ENCODE measurements around the gene PTPRN2. TPM values are rescaled to one million over a fixed set of nuclear protein-coding genes. Genes with fewer than 3 reads are reported as not detected.

PTPRN2 gene
- total RNA-seq, 1 donor, result 0.09 TPM

DNA sequence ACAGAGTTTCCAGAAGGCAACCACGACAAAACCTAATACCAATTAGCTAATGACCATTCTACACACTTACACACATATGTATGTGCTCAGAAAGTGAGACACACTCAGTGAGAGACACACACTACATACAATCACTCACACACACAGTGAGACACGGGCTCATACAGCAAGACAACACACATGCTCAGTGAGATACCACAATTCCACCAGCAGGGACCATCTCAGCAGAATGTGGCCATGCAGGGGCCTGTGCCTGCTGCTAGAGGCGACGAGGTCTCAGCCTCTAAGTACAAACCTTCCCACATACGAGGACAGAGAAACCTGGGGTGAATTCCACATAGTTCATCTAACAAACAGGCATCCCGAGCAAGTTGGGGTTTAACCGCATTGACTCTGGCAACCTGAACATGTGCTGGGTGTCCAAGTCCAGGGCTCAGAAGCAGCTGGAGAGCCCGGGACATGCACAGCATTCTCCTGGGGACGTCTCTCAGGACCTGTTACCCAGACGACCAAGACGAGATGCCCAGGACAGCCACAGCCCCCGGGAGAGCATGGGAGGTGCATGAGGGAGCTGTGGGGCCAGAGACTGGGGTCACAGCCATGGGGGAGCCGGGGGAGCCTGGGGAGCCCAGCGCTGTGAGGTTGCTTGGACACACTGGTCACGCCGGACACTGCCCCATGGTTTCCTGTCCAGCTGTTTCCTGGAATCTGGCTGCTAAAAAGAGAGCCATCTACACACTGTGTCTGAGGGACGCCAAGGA, 523.6 kb downstream of the PTPRN2 start:
- no peak overlapping the region for H3K4me3 ChIP-seq (ENCODE audit: low read depth, low read length)
- TF ChIP-seq, protein P1, sequence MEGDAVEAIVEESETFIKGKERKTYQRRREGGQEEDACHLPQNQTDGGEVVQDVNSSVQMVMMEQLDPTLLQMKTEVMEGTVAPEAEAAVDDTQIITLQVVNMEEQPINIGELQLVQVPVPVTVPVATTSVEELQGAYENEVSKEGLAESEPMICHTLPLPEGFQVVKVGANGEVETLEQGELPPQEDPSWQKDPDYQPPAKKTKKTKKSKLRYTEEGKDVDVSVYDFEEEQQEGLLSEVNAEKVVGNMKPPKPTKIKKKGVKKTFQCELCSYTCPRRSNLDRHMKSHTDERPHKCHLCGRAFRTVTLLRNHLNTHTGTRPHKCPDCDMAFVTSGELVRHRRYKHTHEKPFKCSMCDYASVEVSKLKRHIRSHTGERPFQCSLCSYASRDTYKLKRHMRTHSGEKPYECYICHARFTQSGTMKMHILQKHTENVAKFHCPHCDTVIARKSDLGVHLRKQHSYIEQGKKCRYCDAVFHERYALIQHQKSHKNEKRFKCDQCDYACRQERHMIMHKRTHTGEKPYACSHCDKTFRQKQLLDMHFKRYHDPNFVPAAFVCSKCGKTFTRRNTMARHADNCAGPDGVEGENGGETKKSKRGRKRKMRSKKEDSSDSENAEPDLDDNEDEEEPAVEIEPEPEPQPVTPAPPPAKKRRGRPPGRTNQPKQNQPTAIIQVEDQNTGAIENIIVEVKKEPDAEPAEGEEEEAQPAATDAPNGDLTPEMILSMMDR (IDR thresholded peaks at IDR 0.05; ENCODE audit: insufficient read depth, low read length), result no peak
- DNase-seq (ENCODE audit: low read depth), result no peak

DNA sequence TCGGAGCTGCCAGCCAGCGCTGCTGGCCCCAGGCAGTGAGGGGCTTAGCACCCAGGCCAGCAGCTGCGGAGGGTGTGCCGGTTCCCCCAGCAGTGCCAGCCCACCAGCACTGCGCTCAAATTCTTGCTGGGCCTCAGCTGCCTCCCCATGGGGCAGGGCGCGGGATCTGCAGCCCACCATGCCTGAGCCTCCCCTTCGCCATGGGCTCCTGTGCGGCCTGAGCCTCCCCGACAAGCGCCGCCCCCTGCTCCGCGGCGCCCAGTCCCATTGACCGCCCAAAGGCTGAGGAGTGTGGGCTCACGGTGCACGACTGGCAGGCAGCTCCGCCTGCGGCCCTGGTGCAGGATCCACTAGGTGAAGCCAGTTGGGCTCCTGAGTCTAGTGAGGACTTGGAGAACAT, 525.0 kb downstream of the PTPRN2 start:
- no peak overlapping the region for H3K4me3 ChIP-seq (ENCODE audit: low read depth, low read length)
- TF ChIP-seq, protein P1 (IDR thresholded peaks at IDR 0.05; ENCODE audit: insufficient read depth, low read length), result no peak
- DNase-seq (ENCODE audit: low read depth), result no peak

DNA sequence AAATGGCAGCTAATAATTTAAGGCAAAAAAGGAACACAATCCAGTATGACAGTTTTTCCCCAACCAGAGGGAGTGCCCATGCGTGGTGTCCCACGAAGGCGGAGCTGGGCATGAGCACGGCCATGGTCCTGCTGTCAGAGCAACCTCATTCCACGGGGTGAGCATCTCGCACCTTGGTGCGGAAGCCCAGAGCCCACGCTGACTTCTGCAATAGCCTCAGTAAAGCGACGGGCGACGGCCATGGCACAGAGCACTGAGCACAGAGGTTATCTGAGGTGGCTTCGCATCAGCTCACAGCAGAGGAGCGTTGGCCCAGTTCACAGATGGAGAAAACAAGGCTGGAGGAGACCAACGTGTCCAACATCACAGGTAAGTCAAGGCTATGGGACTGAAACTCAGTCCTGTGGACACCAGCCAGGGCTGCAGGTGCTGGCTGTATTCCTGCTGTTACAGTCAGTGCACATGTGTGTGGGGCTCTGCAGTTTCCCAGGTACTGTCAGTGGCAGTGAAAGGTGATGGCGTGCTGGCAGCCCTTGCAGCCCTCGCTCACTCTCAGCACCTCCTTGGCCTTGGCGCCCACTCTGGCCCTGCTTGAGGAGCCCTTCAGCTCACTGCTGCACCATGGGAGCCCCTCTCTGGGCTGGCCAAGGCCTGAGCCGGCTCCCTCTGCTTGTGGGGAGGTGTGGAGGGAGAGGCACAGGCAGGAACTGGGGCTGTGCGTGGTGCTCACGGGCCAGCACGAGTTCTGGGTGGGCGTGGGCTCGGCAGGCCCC, 525.6 kb downstream of the PTPRN2 start:
- no peak overlapping the region for H3K4me3 ChIP-seq (ENCODE audit: low read depth, low read length)
- TF ChIP-seq, protein P1 (IDR thresholded peaks at IDR 0.05; ENCODE audit: insufficient read depth, low read length), result no peak
- DNase-seq (ENCODE audit: low read depth), result no peak

DNA sequence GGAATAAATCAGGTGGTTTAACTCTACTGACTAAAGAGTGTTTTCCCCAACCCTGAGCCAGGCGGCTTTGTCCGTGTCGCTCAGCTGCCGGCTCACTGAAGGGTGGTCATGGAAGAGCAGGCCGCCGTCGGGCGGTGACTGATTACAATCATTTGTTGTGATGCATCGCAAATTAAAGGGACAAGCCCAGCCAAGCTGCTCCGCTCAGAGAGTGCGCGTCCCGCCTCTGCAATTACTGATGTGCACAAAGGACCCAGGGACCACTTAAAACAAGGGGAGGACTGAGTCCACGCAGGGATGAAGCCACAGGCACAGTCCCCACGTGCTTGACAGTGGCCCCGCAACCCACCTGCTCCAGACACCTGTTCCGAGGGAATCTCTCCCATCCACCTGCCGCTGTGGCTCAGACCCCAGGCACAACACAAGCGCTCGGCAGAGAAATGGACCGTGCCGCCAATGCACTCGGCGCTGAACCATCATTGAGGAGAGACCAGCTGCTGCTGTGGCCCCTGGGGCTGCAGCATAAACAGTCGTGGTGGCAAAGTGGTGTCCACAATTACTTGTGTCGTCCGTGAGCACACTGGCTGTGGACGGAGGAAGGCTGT, 526.5 kb downstream of the PTPRN2 start:
- no peak for DNase-seq (ENCODE audit: low read depth)
- no peak overlapping the region for H3K4me3 ChIP-seq (ENCODE audit: low read depth, low read length)
- TF ChIP-seq, protein P1 (IDR thresholded peaks at IDR 0.05; ENCODE audit: insufficient read depth, low read length), result no peak

DNA sequence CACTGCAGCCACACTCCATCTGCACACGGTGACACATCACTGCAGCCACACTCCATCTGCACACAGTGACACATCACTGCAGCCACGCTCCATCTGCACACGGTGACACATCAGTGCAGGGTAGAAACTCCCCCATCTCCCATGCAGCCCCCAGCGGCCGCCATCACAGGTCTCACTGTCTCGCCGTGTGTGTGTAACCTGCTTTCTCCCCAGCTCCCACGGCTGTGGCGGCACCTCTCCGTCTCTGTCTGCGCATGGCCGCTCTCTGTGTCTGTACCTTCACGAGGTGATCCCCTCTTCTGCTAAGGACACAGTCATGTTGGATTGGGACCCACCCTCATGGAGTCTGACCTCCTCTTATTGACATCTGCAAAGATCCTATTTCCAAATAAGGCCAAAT, 527.4 kb downstream of the PTPRN2 start:
- no peak overlapping the region for H3K4me3 ChIP-seq (ENCODE audit: low read depth, low read length)
- no peak for DNase-seq (ENCODE audit: low read depth)
- TF ChIP-seq, protein P1 (IDR thresholded peaks at IDR 0.05; ENCODE audit: insufficient read depth, low read length), result no peak

DNA sequence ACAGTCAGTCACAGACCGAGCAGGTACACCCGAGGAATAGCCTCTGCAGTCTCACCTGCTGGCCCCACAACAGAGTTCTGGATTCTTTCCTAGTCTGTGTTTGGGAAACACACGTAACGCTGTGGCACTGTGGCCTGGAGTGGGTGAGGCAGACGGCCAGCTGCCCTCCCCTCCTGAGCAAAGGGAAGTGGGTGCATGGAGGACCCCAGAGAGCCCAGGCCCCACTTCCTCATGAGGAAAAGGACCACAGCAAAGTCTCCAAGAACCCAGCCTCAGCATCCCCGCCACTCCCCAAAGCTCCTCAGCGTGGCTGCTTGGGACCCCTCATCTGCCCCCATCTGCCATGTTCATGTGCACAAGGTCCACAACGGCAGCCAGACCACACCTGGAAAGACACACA, 530.2 kb downstream of the PTPRN2 start:
- no peak for DNase-seq (ENCODE audit: low read depth)
- no peak overlapping the region for H3K4me3 ChIP-seq (ENCODE audit: low read depth, low read length)
- TF ChIP-seq, protein P1 (IDR thresholded peaks at IDR 0.05; ENCODE audit: insufficient read depth, low read length), result no peak

All from fibroblast of the aortic adventitia (primary cell).